Activated CD4-positive, alpha-beta T cell treated with anti-CD3 and anti-CD28 coated beads, Interleukin-2, amount 50 U/mL, for 48 hours (primary cell): Measurements from ENCODE around the gene NDUFS1.
"Not testable (repeated sequence)": the region's sequence is repeated elsewhere in the genome, so short reads cannot be mapped to it uniquely, and the experiment has no call there.

Experiments
- DNase-seq, 2 experiments: peaks; one replicate each; pipeline ENCODE4 v3.0.0-alpha.2; 2020

The NDUFS1 gene

GRCh38 chr2:206160807-206161179 is 1.5 kb upstream of the NDUFS1 start:
- no peak for DNase-seq

- peak in 1 of 2 experiments; percentile 10 for DNase-seq
These were observed 1.0 kb upstream of the NDUFS1 start for GRCh38 chr2:206160125-206160806.

GRCh38 chr2:206158563-206159345 is 490 bp downstream of the NDUFS1 start:
- no peak for DNase-seq

GRCh38 chr2:206157014-206157413 is 2.2 kb downstream of the NDUFS1 start:
- not testable (repeated sequence) for DNase-seq

GRCh38 chr2:206154197-206154596 is 5.0 kb downstream of the NDUFS1 start:
- DNase-seq = no peak

- DNase-seq = no peak
These were observed 8.6 kb downstream of the NDUFS1 start for GRCh38 chr2:206150631-206151030.

- DNase-seq = no peak
These were observed 9.1 kb downstream of the NDUFS1 start for GRCh38 chr2:206150168-206150567.

GRCh38 chr2:206149330-206149729 is 9.9 kb downstream of the NDUFS1 start:
- no peak for DNase-seq

GRCh38 chr2:206145665-206146064 is 13.6 kb downstream of the NDUFS1 start:
- no peak for DNase-seq

GRCh38 chr2:206144383-206144782 is 14.9 kb downstream of the NDUFS1 start:
- no peak for DNase-seq

- no peak for DNase-seq
These were observed 15.8 kb downstream of the NDUFS1 start for GRCh38 chr2:206143451-206143850.

- DNase-seq = no peak
These were observed 31.6 kb downstream of the NDUFS1 start for GRCh38 chr2:206127656-206128055.

- DNase-seq = no peak
These were observed 33.3 kb downstream of the NDUFS1 start for GRCh38 chr2:206125901-206126300.

GRCh38 chr2:206122569-206122968 is 36.7 kb downstream of the NDUFS1 start:
- not testable (repeated sequence) for DNase-seq

GRCh38 chr2:206116278-206116677 is 43.0 kb downstream of the NDUFS1 start:
- DNase-seq = no peak

GRCh38 chr2:206115026-206115578 is 44.1 kb downstream of the NDUFS1 start:
- DNase-seq = no peak

GRCh38 chr2:206112846-206113547 is 46.2 kb downstream of the NDUFS1 start:
- no peak for DNase-seq

GRCh38 chr2:206112108-206112507 is 47.1 kb downstream of the NDUFS1 start:
- no peak for DNase-seq

GRCh38 chr2:206108713-206109112 is 50.5 kb downstream of the NDUFS1 start:
- no peak for DNase-seq

- no peak for DNase-seq
These were observed 53.7 kb downstream of the NDUFS1 start for GRCh38 chr2:206105541-206105940.

- DNase-seq = no peak
These were observed 54.2 kb downstream of the NDUFS1 start for GRCh38 chr2:206105038-206105437.

- not testable (repeated sequence) for DNase-seq
These were observed 60.4 kb downstream of the NDUFS1 start for GRCh38 chr2:206098872-206099271.

- no peak for DNase-seq
These were observed 60.8 kb downstream of the NDUFS1 start for GRCh38 chr2:206098471-206098870.
